ENCODE measurements around the gene ZSWIM4.

GRCh38 chr19:13748169-13748828 lies 46.9 kb upstream of the ZSWIM4 start:
- no peak for TF ChIP-seq SUZ12 (IDR thresholded peaks at IDR 0.05)
- TF ChIP-seq, protein P1, sequence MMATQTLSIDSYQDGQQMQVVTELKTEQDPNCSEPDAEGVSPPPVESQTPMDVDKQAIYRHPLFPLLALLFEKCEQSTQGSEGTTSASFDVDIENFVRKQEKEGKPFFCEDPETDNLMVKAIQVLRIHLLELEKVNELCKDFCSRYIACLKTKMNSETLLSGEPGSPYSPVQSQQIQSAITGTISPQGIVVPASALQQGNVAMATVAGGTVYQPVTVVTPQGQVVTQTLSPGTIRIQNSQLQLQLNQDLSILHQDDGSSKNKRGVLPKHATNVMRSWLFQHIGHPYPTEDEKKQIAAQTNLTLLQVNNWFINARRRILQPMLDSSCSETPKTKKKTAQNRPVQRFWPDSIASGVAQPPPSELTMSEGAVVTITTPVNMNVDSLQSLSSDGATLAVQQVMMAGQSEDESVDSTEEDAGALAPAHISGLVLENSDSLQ (IDR thresholded peaks at IDR 0.05): no peak
- TF ChIP-seq ELF4 (IDR thresholded peaks at IDR 0.05): no peak
- TF ChIP-seq SP1 (IDR thresholded peaks at IDR 0.05): no peak
- no peak for TF ChIP-seq HDGF (IDR thresholded peaks at IDR 0.05; ENCODE audit: borderline replicate concordance)
- no peak for TF ChIP-seq LEF1 (IDR thresholded peaks at IDR 0.05; ENCODE audit: borderline replicate concordance)
- TF ChIP-seq ZNF384 (IDR thresholded peaks at IDR 0.05): no peak
- no peak for TF ChIP-seq CTBP1 (IDR thresholded peaks at IDR 0.05; ENCODE audit: borderline replicate concordance)
- TF ChIP-seq ARNT (IDR thresholded peaks at IDR 0.05): no peak
- no peak for TF ChIP-seq FOXM1 (IDR thresholded peaks at IDR 0.05; ENCODE audit: borderline replicate concordance)
- TF ChIP-seq BHLHE40 (IDR thresholded peaks at IDR 0.05; ENCODE audit: borderline replicate concordance): no peak
- TF ChIP-seq FOXK2 (IDR thresholded peaks at IDR 0.05): no peak
- no peak for TF ChIP-seq L3MBTL2 (conservative IDR thresholded peaks at IDR 0.05)

Measured in HEK293T (cell line).